K562 (cell line): ENCODE results near the gene USP22. TPM values are rescaled to one million over a fixed set of nuclear protein-coding genes. Genes with fewer than 3 reads are reported as not detected.

ENCODE experiments used
- ATAC-seq: fragments of 200-7000 bp; cut with Tn5 transposase; 3 replicates; pipeline ENCODE4 v1.9.1; 2020; ENCODE audit warnings: moderate library complexity
- BruUV-seq: library from RNA; stranded (reverse); fragments of 400-500 nt; replicated peaks from 2 replicates; lab custom pipeline; 2021; lab: Mats Ljungman, UMichigan
- CTCF ChIA-PET: fragments of 300-600 bp; formaldehyde crosslinking; extraction: SDS; loops from one replicate; lab custom pipeline; 2021; ENCODE audit warnings: low intra/inter-chr PET ratio; lab: Yijun Ruan, JAX
- POLR2A ChIA-PET: fragments of 300-600, 350-650 bp; sonication (Branson Sonifier 250); formaldehyde crosslinking; extraction: SDS; loops from one replicate; lab custom pipeline; 2021; ENCODE audit warnings: antibody characterized with exemption, inconsistent platforms; lab: Yijun Ruan, JAX
- DNase-seq, 4 experiments: peaks; one replicate each; pipeline versions ENCODE4 v3.0.0 to v3.0.0-alpha.2; 2011 to 2018; ENCODE audit warnings: low spot score in 3 of 4, mixed read lengths in 3 of 4; ENCODE audit errors: extremely low read depth in 1 of 4
- FAIRE-seq: peaks from 2 replicates; lab custom pipeline; 2011; peaks lifted over from hg19 to GRCh38; lab: Jason Lieb, UNC
- H2AFZ ChIP-seq: 2 replicates; pipeline ENCODE4 v1.6.0; 2011; ENCODE audit warnings: low read depth, low read length, control low read depth, inconsistent platforms
- H3K27ac ChIP-seq: fragments of 200-600 bp; 3 replicates; pipeline ENCODE4 v1.8.0; 2011; ENCODE audit warnings: low read depth, mild to moderate bottlenecking, control low read depth, inconsistent platforms, low read length, moderate library complexity, mixed read lengths; ENCODE audit errors: extremely low read depth
- H3K27me3 ChIP-seq, 2 experiments: fragments of 300-600 bp in 1 of 2; 2 replicates in 1 of 2; 3 replicates in 1 of 2; pipeline versions ENCODE4 v1.6.0 to v1.8.0; 2011; ENCODE audit warnings: inconsistent platforms in 2 of 2, low read length in 2 of 2, mild to moderate bottlenecking in 1 of 2, mixed read lengths in 1 of 2, moderate library complexity in 1 of 2; ENCODE audit not compliant: control insufficient read depth in 2 of 2, insufficient read depth in 2 of 2
- H3K36me3 ChIP-seq: fragments of 300-600 bp; 3 replicates; pipeline ENCODE4 v1.8.0; 2011; ENCODE audit warnings: mild to moderate bottlenecking, low read length, inconsistent platforms; ENCODE audit not compliant: control insufficient read depth, insufficient read depth
- H3K4me1 ChIP-seq, 2 experiments: fragments of 200-600 bp in 1 of 2; replicated peaks in 1 of 2; 2 replicates in 1 of 2; 3 replicates in 1 of 2; pipeline versions ENCODE4 v1.5.1 to v1.8.0; 2011; ENCODE audit warnings: inconsistent platforms in 2 of 2, low read length in 2 of 2, mild to moderate bottlenecking in 1 of 2, mixed read lengths in 1 of 2, moderate library complexity in 1 of 2; ENCODE audit not compliant: control insufficient read depth in 2 of 2, insufficient read depth in 2 of 2
- H3K4me2 ChIP-seq: 2 replicates; pipeline ENCODE4 v1.6.1; 2011; ENCODE audit warnings: low read length, control low read depth, inconsistent platforms, mixed read lengths; ENCODE audit not compliant: insufficient read depth
- H3K4me3 ChIP-seq: fragments of 200-600 bp; sonication (generic), shearing (Covaris generic); 2 replicates; pipeline ENCODE4 v1.5.1; 2016; ENCODE audit warnings: control low read depth, inconsistent platforms
- H3K79me2 ChIP-seq: fragments of 200-600 bp; 3 replicates; pipeline ENCODE4 v1.8.0; 2011; ENCODE audit warnings: low read length, inconsistent platforms; ENCODE audit not compliant: control insufficient read depth, insufficient read depth
- H3K9ac ChIP-seq, 2 experiments: 2 replicates each; pipeline versions ENCODE4 v1.6.0 to v1.6.1; 2011; ENCODE audit warnings: low read depth in 2 of 2, low read length in 2 of 2, control low read depth in 1 of 2, inconsistent platforms in 1 of 2, mild to moderate bottlenecking in 1 of 2, mixed read lengths in 1 of 2; ENCODE audit not compliant: insufficient read depth in 1 of 2
- H3K9me1 ChIP-seq: one replicate; pipeline ENCODE4 v1.6.0; 2011; ENCODE audit warnings: inconsistent platforms, mild to moderate bottlenecking, low read length, moderate library complexity; ENCODE audit not compliant: control insufficient read depth, insufficient read depth
- H3K9me3 ChIP-seq: replicated peaks from 2 replicates; pipeline ENCODE4 v1.5.1; 2011; ENCODE audit warnings: low read depth, low read length, inconsistent platforms; ENCODE audit not compliant: control insufficient read depth, insufficient read depth
- H4K20me1 ChIP-seq: replicated peaks from 2 replicates; pipeline ENCODE4 v1.6.1; 2011; ENCODE audit warnings: low read length, inconsistent platforms, mixed read lengths; ENCODE audit not compliant: control insufficient read depth, insufficient read depth
- CC2D1A ChIP-seq: fragments of 450-650 bp; IDR thresholded peaks from 2 replicates; pipeline ENCODE4 v1.6.1; 2017; ENCODE audit warnings: mild to moderate bottlenecking
- EHMT2 ChIP-seq: fragments of 450-650 bp; IDR thresholded peaks from 2 replicates; pipeline ENCODE4 v1.6.1; 2018; ENCODE audit warnings: antibody characterized with exemption
- POLR2AphosphoS5 ChIP-seq: IDR thresholded peaks from 2 replicates; pipeline ENCODE4 v1.6.1; 2011; ENCODE audit warnings: mild to moderate bottlenecking, low read depth, low read length, moderate library complexity; ENCODE audit not compliant: control insufficient read depth, insufficient read depth
- POLR2B ChIP-seq: fragments of 450-650 bp; IDR thresholded peaks from 2 replicates; pipeline ENCODE4 v1.6.1; 2018; ENCODE audit warnings: low read depth; ENCODE audit not compliant: partially characterized antibody
- POLR2G ChIP-seq: fragments of 200-400 bp; formaldehyde crosslinking; IDR thresholded peaks from 2 replicates; pipeline ENCODE4 v1.6.1; 2017; ENCODE audit warnings: low read depth, mild to moderate bottlenecking, antibody characterized with exemption, low read length, moderate library complexity
- SIN3A ChIP-seq, 2 experiments: fragments of 150-350 bp in 1 of 2; IDR thresholded peaks; 2 replicates each; pipeline ENCODE4 v1.6.1; 2011 to 2016; ENCODE audit warnings: borderline replicate concordance in 2 of 2, low read depth in 2 of 2, low read length in 2 of 2, mild to moderate bottlenecking in 2 of 2, moderate library complexity in 2 of 2; ENCODE audit not compliant: control insufficient read depth in 1 of 2
- SOX6 ChIP-seq: fragments of 450-650 bp; IDR thresholded peaks from 2 replicates; pipeline ENCODE4 v1.6.1; 2014; ENCODE audit warnings: mild to moderate bottlenecking
- WGBS: fragments of 100-300 bp; shearing (Covaris generic); methylation state at CpG from one replicate; pipeline ENCODE4 v1.1.6; 2016; ENCODE audit warnings: low coverage, mixed read lengths; ENCODE audit not compliant: insufficient coverage; ENCODE audit errors: missing lambda C conversion rate; 5-methylcytosine and 5-hydroxymethylcytosine counted together
- in situ Hi-C: fragments of 300-500 bp; cut with MboI; formaldehyde crosslinking; loops from 4 replicates; pipeline ENCODE4 v1.15.0; 2018; ENCODE audit warnings: inconsistent platforms, mixed read lengths
- intact Hi-C: fragments of 100-400 bp; cut with micrococcal nuclease; formaldehyde crosslinking; loops from 2 replicates; pipeline ENCODE4 v1.14.2; 2022
- polyA plus RNA-seq, 8 experiments: library from polyadenylated mRNA; depleted of rRNA in 4 of 8; stranded (reverse) in 5 of 8; unstranded in 3 of 8; fragments of >200 nt; fragmentation: Nextera tagmentation in 2 of 8; fragmentation: Illumina TruSeq in 1 of 8; extraction: Ambion mirVana in 2 of 8; extraction: Trizol in 1 of 8; gene quantifications; 2 replicates each; pipeline versions ENCODE4 v1.2.1 to v1.2.3, GENCODE V29; 2011 to 2014; ENCODE audit warnings: inconsistent platforms in 1 of 8, missing spikeins in 1 of 8
- total RNA-seq, 7 experiments: library from RNA; depleted of rRNA in 6 of 7; stranded (reverse); fragments of >200 nt in 6 of 7; fragmentation: Illumina TruSeq in 2 of 7; extraction: Trizol in 2 of 7; gene quantifications; 2 replicates each; pipeline versions ENCODE4 v1.2.1 to v1.2.3, GENCODE V29; 2011 to 2021; ENCODE audit warnings: low replicate concordance in 1 of 7
- TF ChIP-seq, protein P1 (sequence below): sonication (generic); formaldehyde crosslinking; IDR thresholded peaks from 2 replicates; pipeline ENCODE4 v1.8.0; 2022; ENCODE audit warnings: mild to moderate bottlenecking, missing genetic modification reagents
- TF ChIP-seq, protein P2 (sequence below): sonication (generic); formaldehyde crosslinking; IDR thresholded peaks from 2 replicates; pipeline ENCODE4 v1.8.0; 2022; ENCODE audit warnings: mild to moderate bottlenecking, missing genetic modification reagents
- TF ChIP-seq, protein P3 (sequence below): fragments of 450-650 bp; IDR thresholded peaks from 2 replicates; pipeline ENCODE4 v1.7.1; 2018; ENCODE audit warnings: mild to moderate bottlenecking, low read depth; ENCODE audit not compliant: partially characterized antibody
- TF ChIP-seq, protein P4 (sequence below), 2 experiments: fragments of 450-650 bp; conservative IDR thresholded peaks; 2 replicates each; pipeline ENCODE4 v1.6.1; 2017; ENCODE audit warnings: mild to moderate bottlenecking in 2 of 2, moderate library complexity in 2 of 2
- TF ChIP-seq, protein P5 (sequence below): fragments of 450-650 bp; conservative IDR thresholded peaks from 2 replicates; pipeline ENCODE4 v1.6.1; 2016; ENCODE audit warnings: missing genetic modification characterization, low read depth, mild to moderate bottlenecking, control low read depth, missing compliant biosample characterization

The USP22 gene
- total and polyA plus RNA-seq, 9 of the 15 experiments (the other 6 are each of a cell fraction or from before 2014, with no cell fraction given), result 6.5 to 113 (median 58.9) TPM

DNA sequence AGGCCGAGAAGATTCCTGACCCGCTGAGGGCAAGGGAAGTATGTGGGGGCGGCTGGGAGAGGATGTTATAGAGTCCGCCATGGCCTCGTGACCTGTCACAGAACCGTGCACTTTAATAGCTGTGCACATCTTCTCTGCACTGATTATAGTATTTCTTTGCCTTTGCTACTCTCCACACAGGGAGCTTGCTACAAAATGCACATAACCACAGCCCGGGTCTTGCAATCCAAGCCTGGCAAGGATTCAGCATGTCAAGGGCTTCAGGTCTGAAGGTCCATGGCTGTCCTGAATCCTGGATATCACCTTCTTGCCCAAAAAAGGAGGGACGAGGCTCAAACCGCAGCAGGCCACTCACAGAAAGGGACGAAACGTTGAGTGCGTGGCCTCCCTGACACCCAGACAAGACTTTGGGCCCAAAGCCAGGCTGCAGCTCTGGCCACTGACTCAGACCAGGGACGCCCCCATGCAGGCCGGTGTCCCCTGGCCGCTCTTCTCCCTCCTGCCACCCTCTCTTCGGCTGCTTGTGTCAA, 43.7 kb downstream of the USP22 start:
- H2AFZ ChIP-seq, result no peak overlapping the region
- no peak overlapping the region for H3K27ac ChIP-seq
- peaks cover 18% of the 10 kb centered on the region for H4K20me1 ChIP-seq
- no peak overlapping the region for H3K9ac ChIP-seq
- ChIA-PET CTCF (no interaction called here), POLR2A (interaction anchor here (0.8 kb wide), 2 partner anchors 18 to 100 kb away, joined by 3 to 4 read pairs; no protein-coding TSS in a partner anchor)
- no TSS peak for BruUV-seq
- 53% methylated on average over 8 of the region's 16 CpGs for WGBS
- H3K36me3 ChIP-seq, result peaks cover 47% of the 10 kb centered on the region; the same call in 2 of the 3 replicates
- FAIRE-seq, result no peak
- no peaks in the 10 kb centered on the region for H3K27me3 ChIP-seq
- H3K9me3 ChIP-seq, result no peaks in the 10 kb centered on the region
- no peaks in the 10 kb centered on the region for H3K79me2 ChIP-seq
- H3K4me3 ChIP-seq, result no peak overlapping the region
- in situ Hi-C loops, result no loop called here
- ATAC-seq, result peak; percentile 30
- H3K4me1 ChIP-seq, result peaks cover 0 to 22% of the 10 kb centered on the region in 2 experiments; a peak in 2 of 5 replicates
- no peak overlapping the region for H3K4me2 ChIP-seq
- intact Hi-C loops, result no loop called here
- H3K9me1 ChIP-seq, result peaks cover 3% of the 10 kb centered on the region
- peak in 1 of 4 experiments; percentile 11 for DNase-seq
- TF ChIP-seq, protein P1, sequence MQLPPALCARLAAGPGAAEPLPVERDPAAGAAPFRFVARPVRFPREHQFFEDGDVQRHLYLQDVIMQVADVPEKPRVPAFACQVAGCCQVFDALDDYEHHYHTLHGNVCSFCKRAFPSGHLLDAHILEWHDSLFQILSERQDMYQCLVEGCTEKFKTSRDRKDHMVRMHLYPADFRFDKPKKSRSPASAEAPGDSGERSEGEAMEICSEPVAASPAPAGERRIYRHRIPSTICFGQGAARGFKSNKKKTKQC (CRISPR knock-in tag), result no peak
- TF ChIP-seq, protein P2, sequence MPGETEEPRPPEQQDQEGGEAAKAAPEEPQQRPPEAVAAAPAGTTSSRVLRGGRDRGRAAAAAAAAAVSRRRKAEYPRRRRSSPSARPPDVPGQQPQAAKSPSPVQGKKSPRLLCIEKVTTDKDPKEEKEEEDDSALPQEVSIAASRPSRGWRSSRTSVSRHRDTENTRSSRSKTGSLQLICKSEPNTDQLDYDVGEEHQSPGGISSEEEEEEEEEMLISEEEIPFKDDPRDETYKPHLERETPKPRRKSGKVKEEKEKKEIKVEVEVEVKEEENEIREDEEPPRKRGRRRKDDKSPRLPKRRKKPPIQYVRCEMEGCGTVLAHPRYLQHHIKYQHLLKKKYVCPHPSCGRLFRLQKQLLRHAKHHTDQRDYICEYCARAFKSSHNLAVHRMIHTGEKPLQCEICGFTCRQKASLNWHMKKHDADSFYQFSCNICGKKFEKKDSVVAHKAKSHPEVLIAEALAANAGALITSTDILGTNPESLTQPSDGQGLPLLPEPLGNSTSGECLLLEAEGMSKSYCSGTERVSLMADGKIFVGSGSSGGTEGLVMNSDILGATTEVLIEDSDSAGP (CRISPR knock-in tag), result no peak
- TF ChIP-seq, protein P3, sequence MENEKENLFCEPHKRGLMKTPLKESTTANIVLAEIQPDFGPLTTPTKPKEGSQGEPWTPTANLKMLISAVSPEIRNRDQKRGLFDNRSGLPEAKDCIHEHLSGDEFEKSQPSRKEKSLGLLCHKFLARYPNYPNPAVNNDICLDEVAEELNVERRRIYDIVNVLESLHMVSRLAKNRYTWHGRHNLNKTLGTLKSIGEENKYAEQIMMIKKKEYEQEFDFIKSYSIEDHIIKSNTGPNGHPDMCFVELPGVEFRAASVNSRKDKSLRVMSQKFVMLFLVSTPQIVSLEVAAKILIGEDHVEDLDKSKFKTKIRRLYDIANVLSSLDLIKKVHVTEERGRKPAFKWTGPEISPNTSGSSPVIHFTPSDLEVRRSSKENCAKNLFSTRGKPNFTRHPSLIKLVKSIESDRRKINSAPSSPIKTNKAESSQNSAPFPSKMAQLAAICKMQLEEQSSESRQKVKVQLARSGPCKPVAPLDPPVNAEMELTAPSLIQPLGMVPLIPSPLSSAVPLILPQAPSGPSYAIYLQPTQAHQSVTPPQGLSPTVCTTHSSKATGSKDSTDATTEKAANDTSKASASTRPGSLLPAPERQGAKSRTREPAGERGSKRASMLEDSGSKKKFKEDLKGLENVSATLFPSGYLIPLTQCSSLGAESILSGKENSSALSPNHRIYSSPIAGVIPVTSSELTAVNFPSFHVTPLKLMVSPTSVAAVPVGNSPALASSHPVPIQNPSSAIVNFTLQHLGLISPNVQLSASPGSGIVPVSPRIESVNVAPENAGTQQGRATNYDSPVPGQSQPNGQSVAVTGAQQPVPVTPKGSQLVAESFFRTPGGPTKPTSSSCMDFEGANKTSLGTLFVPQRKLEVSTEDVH, result peak; percentile 7
- TF ChIP-seq SIN3A (IDR thresholded peaks at IDR 0.05; ENCODE audit: borderline replicate concordance in 2 of 2, control insufficient read depth in 1 of 2, low read depth in 2 of 2, low read length in 2 of 2), result 0 out of 4 replicates have a peak, but pooled peaks of 1 of the 2 experiments have one; percentile 5
- TF ChIP-seq, protein P4, sequence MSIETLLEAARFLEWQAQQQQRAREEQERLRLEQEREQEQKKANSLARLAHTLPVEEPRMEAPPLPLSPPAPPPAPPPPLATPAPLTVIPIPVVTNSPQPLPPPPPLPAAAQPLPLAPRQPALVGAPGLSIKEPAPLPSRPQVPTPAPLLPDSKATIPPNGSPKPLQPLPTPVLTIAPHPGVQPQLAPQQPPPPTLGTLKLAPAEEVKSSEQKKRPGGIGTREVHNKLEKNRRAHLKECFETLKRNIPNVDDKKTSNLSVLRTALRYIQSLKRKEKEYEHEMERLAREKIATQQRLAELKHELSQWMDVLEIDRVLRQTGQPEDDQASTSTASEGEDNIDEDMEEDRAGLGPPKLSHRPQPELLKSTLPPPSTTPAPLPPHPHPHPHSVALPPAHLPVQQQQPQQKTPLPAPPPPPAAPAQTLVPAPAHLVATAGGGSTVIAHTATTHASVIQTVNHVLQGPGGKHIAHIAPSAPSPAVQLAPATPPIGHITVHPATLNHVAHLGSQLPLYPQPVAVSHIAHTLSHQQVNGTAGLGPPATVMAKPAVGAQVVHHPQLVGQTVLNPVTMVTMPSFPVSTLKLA (conservative IDR thresholded peaks at IDR 0.05), result no peak
- TF ChIP-seq, protein P5, sequence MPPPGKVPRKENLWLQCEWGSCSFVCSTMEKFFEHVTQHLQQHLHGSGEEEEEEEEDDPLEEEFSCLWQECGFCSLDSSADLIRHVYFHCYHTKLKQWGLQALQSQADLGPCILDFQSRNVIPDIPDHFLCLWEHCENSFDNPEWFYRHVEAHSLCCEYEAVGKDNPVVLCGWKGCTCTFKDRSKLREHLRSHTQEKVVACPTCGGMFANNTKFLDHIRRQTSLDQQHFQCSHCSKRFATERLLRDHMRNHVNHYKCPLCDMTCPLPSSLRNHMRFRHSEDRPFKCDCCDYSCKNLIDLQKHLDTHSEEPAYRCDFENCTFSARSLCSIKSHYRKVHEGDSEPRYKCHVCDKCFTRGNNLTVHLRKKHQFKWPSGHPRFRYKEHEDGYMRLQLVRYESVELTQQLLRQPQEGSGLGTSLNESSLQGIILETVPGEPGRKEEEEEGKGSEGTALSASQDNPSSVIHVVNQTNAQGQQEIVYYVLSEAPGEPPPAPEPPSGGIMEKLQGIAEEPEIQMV (tag), result no peak
- TF ChIP-seq CC2D1A, result no peak
- TF ChIP-seq POLR2G, result 0 out of 2 replicates have a peak, but pooled peaks have one; percentile 38
- peak; percentile 19; the same call in 1 of the 2 replicates for TF ChIP-seq POLR2AphosphoS5
- no peak for TF ChIP-seq EHMT2
- peak; percentile 24 for TF ChIP-seq POLR2B
- TF ChIP-seq SOX6, result no peak
